Measurements from ENCODE around the gene EFNA5. TPM values are rescaled to one million over a fixed set of nuclear protein-coding genes. Genes with fewer than 3 reads are reported as not detected.

EFNA5 gene
- total and polyA plus RNA-seq, 2 experiments from 2014 or later = 7.5 to 10.1 TPM

DNA sequence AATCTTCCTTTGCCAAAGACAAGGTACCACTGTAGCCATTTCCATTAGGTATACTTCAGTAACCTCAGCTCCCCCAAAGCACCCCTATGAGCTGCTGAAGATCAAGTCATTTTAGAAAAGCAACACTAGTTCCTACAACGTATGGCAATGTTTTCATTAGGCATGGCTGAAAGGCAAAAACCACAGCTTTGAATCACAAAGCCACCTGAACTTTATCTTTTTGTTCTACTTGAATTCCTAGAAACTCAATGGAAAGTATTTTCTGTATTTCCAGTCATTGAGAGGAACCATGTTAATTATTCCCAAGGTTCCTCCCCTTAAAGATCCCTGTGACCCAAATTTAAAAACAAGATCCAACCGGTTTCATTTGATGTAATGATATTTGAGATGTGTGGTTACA lies 152.1 kb downstream of the EFNA5 start:
- H3K27ac Mint-ChIP-seq = peak overlapping the region; percentile 85; the same call in 1 of the 2 replicates
- ATAC-seq (peak; percentile 37), DNase-seq (ENCODE audit: low spot score) (peak; percentile 35)
- no peaks in the 10 kb centered on the region for H3K36me3 Mint-ChIP-seq (ENCODE audit: low read depth)
- Histone ChIP-seq H3K27ac (ENCODE audit: low read depth) (peak overlapping the region; percentile 16; the same call in 1 of the 2 replicates), H3K9me2 (ENCODE audit: insufficient read depth) (no peaks in the 10 kb centered on the region), H2AFZ (no peak overlapping the region), H3K4me1 (ENCODE audit: insufficient read depth) (peaks cover 53% of the 10 kb centered on the region), H3K36me3 (ENCODE audit: insufficient read depth) (no peaks in the 10 kb centered on the region), H3K4me2 (0 out of 2 replicates have a peak overlapping the region, but pooled peaks have one; percentile 0), H3K4me3 (no peak overlapping the region), H3K79me2 (replicated peaks; ENCODE audit: insufficient read depth) (peaks cover 10% of the 10 kb centered on the region; the same call in 1 of the 2 replicates), H3F3A (replicated peaks; ENCODE audit: low read depth) (no peaks in the 10 kb centered on the region), H4K20me1 (replicated peaks; ENCODE audit: insufficient read depth) (no peaks in the 10 kb centered on the region), H3K27me3 (ENCODE audit: insufficient read depth) (no peaks in the 10 kb centered on the region)
- peaks cover 62% of the 10 kb centered on the region for H3K4me1 Mint-ChIP-seq
- no peaks in the 10 kb centered on the region for H3K9me3 Mint-ChIP-seq
- H3K27me3 Mint-ChIP-seq (ENCODE audit: insufficient read depth, low read depth, poor library complexity) = peaks cover 2% of the 10 kb centered on the region
- TF ChIP-seq POLR2AphosphoS5 (IDR thresholded peaks at IDR 0.05; ENCODE audit: low read depth) (no peak), CREB1 (CRISPR knock-in tag; IDR thresholded peaks at IDR 0.05; ENCODE audit: low read depth) (peak; percentile 3; the same call in 1 of the 2 replicates)
- H3K4me3 Mint-ChIP-seq = no peak overlapping the region

DNA sequence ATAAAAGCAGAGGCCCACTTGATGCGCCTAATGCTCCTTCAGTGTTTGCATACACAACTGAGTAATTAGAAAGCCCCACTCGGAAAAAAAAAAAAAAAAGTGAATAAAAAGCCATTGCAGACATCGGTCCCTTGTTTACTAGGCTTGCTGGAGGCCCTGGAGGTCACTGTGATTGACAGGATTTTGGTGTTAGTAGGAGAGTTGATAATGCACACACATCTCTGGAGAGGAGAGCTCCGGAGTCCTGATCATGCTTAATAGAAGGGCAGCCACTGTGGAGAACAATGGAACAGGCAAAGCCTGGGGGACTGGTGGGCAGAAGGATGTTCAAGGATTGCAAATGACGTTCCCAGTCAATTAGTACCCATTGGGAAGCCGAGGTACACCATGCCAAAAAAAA lies 152.5 kb downstream of the EFNA5 start:
- Histone ChIP-seq H3K9me2 (ENCODE audit: insufficient read depth) (no peaks in the 10 kb centered on the region), H3K79me2 (replicated peaks; ENCODE audit: insufficient read depth) (peaks cover 10% of the 10 kb centered on the region; the same call in 1 of the 2 replicates), H3K4me2 (peak overlapping the region; percentile 29; the same call in 1 of the 2 replicates), H3K4me1 (ENCODE audit: insufficient read depth) (peaks cover 53% of the 10 kb centered on the region), H3K27ac (ENCODE audit: low read depth) (peak overlapping the region; percentile 16; the same call in 1 of the 2 replicates), H4K20me1 (replicated peaks; ENCODE audit: insufficient read depth) (no peaks in the 10 kb centered on the region), H3K4me3 (no peak overlapping the region; the same call in 1 of the 2 replicates), H3F3A (replicated peaks; ENCODE audit: low read depth) (no peaks in the 10 kb centered on the region), H2AFZ (no peak overlapping the region), H3K27me3 (ENCODE audit: insufficient read depth) (no peaks in the 10 kb centered on the region), H3K36me3 (ENCODE audit: insufficient read depth) (no peaks in the 10 kb centered on the region)
- H3K27me3 Mint-ChIP-seq (ENCODE audit: insufficient read depth, low read depth, poor library complexity) = peaks cover 3% of the 10 kb centered on the region
- H3K27ac Mint-ChIP-seq = peak overlapping the region; percentile 85; the same call in 1 of the 2 replicates
- peaks cover 61% of the 10 kb centered on the region for H3K4me1 Mint-ChIP-seq
- H3K36me3 Mint-ChIP-seq (ENCODE audit: low read depth) = no peaks in the 10 kb centered on the region
- ATAC-seq (peak; percentile 62), DNase-seq (ENCODE audit: low spot score) (no peak)
- no peaks in the 10 kb centered on the region for H3K9me3 Mint-ChIP-seq
- H3K4me3 Mint-ChIP-seq = 0 out of 3 replicates have a peak overlapping the region, but pooled peaks have one; percentile 6
- TF ChIP-seq ZNF114 (CRISPR knock-in tag; IDR thresholded peaks at IDR 0.05) (no peak), NANOG (IDR thresholded peaks at IDR 0.05; ENCODE audit: borderline replicate concordance) (no peak), JUNB (IDR thresholded peaks at IDR 0.05; ENCODE audit: unreplicated experiment) (no peak), CREB1 (CRISPR knock-in tag; IDR thresholded peaks at IDR 0.05; ENCODE audit: low read depth) (no peak), STAT1 (IDR thresholded peaks at IDR 0.05; ENCODE audit: unreplicated experiment) (no peak), ZNF331 (CRISPR knock-in tag; IDR thresholded peaks at IDR 0.05; ENCODE audit: low read depth) (no peak), POLR2AphosphoS5 (IDR thresholded peaks at IDR 0.05; ENCODE audit: low read depth) (no peak), EZH2phosphoT487 (IDR thresholded peaks at IDR 0.05; ENCODE audit: unreplicated experiment) (no peak)
- TF ChIP-seq, protein P1, sequence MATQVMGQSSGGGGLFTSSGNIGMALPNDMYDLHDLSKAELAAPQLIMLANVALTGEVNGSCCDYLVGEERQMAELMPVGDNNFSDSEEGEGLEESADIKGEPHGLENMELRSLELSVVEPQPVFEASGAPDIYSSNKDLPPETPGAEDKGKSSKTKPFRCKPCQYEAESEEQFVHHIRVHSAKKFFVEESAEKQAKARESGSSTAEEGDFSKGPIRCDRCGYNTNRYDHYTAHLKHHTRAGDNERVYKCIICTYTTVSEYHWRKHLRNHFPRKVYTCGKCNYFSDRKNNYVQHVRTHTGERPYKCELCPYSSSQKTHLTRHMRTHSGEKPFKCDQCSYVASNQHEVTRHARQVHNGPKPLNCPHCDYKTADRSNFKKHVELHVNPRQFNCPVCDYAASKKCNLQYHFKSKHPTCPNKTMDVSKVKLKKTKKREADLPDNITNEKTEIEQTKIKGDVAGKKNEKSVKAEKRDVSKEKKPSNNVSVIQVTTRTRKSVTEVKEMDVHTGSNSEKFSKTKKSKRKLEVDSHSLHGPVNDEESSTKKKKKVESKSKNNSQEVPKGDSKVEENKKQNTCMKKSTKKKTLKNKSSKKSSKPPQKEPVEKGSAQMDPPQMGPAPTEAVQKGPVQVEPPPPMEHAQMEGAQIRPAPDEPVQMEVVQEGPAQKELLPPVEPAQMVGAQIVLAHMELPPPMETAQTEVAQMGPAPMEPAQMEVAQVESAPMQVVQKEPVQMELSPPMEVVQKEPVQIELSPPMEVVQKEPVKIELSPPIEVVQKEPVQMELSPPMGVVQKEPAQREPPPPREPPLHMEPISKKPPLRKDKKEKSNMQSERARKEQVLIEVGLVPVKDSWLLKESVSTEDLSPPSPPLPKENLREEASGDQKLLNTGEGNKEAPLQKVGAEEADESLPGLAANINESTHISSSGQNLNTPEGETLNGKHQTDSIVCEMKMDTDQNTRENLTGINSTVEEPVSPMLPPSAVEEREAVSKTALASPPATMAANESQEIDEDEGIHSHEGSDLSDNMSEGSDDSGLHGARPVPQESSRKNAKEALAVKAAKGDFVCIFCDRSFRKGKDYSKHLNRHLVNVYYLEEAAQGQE (IDR thresholded peaks at IDR 0.05; ENCODE audit: unreplicated experiment) = no peak
- TF ChIP-seq, protein P2, sequence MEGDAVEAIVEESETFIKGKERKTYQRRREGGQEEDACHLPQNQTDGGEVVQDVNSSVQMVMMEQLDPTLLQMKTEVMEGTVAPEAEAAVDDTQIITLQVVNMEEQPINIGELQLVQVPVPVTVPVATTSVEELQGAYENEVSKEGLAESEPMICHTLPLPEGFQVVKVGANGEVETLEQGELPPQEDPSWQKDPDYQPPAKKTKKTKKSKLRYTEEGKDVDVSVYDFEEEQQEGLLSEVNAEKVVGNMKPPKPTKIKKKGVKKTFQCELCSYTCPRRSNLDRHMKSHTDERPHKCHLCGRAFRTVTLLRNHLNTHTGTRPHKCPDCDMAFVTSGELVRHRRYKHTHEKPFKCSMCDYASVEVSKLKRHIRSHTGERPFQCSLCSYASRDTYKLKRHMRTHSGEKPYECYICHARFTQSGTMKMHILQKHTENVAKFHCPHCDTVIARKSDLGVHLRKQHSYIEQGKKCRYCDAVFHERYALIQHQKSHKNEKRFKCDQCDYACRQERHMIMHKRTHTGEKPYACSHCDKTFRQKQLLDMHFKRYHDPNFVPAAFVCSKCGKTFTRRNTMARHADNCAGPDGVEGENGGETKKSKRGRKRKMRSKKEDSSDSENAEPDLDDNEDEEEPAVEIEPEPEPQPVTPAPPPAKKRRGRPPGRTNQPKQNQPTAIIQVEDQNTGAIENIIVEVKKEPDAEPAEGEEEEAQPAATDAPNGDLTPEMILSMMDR (conservative IDR thresholded peaks at IDR 0.05; ENCODE audit: low read depth in 2 of 2) = no peak
- TF ChIP-seq, protein P3, sequence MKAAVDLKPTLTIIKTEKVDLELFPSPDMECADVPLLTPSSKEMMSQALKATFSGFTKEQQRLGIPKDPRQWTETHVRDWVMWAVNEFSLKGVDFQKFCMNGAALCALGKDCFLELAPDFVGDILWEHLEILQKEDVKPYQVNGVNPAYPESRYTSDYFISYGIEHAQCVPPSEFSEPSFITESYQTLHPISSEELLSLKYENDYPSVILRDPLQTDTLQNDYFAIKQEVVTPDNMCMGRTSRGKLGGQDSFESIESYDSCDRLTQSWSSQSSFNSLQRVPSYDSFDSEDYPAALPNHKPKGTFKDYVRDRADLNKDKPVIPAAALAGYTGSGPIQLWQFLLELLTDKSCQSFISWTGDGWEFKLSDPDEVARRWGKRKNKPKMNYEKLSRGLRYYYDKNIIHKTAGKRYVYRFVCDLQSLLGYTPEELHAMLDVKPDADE (IDR thresholded peaks at IDR 0.05) = no peak
